Measurements from ENCODE around the gene ADAM22.
"Not testable (repeated sequence)": the region's sequence is repeated elsewhere in the genome, so short reads cannot be mapped to it uniquely, and the experiment has no call there.

The ADAM22 gene

GRCh38 chr7:87933953-87934698, at the start of gene ADAM22:
ADAM22 (plus strand) TSS chr7:87934251; CDS start chr7:87934466, 215 bp downstream.
- DNase-seq (ENCODE audit: low spot score), result peak; percentile 33

- no peak for DNase-seq (ENCODE audit: low spot score)
These were observed 49.0 kb upstream of the ADAM22 start for GRCh38 chr7:87885018-87885417.

GRCh38 chr7:87886875-87887274, 47.2 kb upstream of the ADAM22 start:
- peak; percentile 55 for DNase-seq (ENCODE audit: low spot score)

- DNase-seq (ENCODE audit: low spot score), result no peak
These were observed 38.7 kb upstream of the ADAM22 start for GRCh38 chr7:87895363-87895762.

GRCh38 chr7:87899255-87899654, 34.8 kb upstream of the ADAM22 start:
- no peak for DNase-seq (ENCODE audit: low spot score)

GRCh38 chr7:87907136-87907906, 26.7 kb upstream of the ADAM22 start:
- not testable (repeated sequence) for DNase-seq (ENCODE audit: low spot score)

- not testable (repeated sequence) for DNase-seq (ENCODE audit: low spot score)
These were observed 25.2 kb upstream of the ADAM22 start for GRCh38 chr7:87908814-87909213.

GRCh38 chr7:87912121-87912520, 21.9 kb upstream of the ADAM22 start:
- no peak for DNase-seq (ENCODE audit: low spot score)

- DNase-seq (ENCODE audit: low spot score), result no peak
These were observed 15.3 kb upstream of the ADAM22 start for GRCh38 chr7:87918740-87919139.

- no peak for DNase-seq (ENCODE audit: low spot score)
These were observed 14.2 kb upstream of the ADAM22 start for GRCh38 chr7:87919875-87920274.

GRCh38 chr7:87920578-87920977, 13.5 kb upstream of the ADAM22 start:
- no peak for DNase-seq (ENCODE audit: low spot score)

- not testable (repeated sequence) for DNase-seq (ENCODE audit: low spot score)
These were observed 11.2 kb upstream of the ADAM22 start for GRCh38 chr7:87922759-87923395.

- DNase-seq (ENCODE audit: low spot score), result no peak
These were observed 7.2 kb upstream of the ADAM22 start for GRCh38 chr7:87926581-87927461.

GRCh38 chr7:87933605-87933952, 472 bp upstream of the ADAM22 start:
- no peak for DNase-seq (ENCODE audit: low spot score)

GRCh38 chr7:87934699-87935383, 790 bp downstream of the ADAM22 start:
- DNase-seq (ENCODE audit: low spot score), result no peak

- no peak for DNase-seq (ENCODE audit: low spot score)
These were observed 1.3 kb downstream of the ADAM22 start for GRCh38 chr7:87935384-87935706.

- DNase-seq (ENCODE audit: low spot score), result no peak
These were observed 7.1 kb downstream of the ADAM22 start for GRCh38 chr7:87941138-87941537.

GRCh38 chr7:87944547-87944946, 10.5 kb downstream of the ADAM22 start:
- DNase-seq (ENCODE audit: low spot score), result no peak

GRCh38 chr7:87945926-87946325, 11.9 kb downstream of the ADAM22 start:
- not testable (repeated sequence) for DNase-seq (ENCODE audit: low spot score)

GRCh38 chr7:87948371-87948770, 14.3 kb downstream of the ADAM22 start:
- DNase-seq (ENCODE audit: low spot score), result no peak

- no peak for DNase-seq (ENCODE audit: low spot score)
These were observed 25.3 kb downstream of the ADAM22 start for GRCh38 chr7:87959336-87959735.

- no peak for DNase-seq (ENCODE audit: low spot score)
These were observed 26.2 kb downstream of the ADAM22 start for GRCh38 chr7:87960239-87960638.

Measured in hematopoietic multipotent progenitor cell treated with erythropoietin and hydrocortisone succinate and interleukin-3 and kit ligand, for 15 days (in vitro differentiated cells).